PC-9 (cell line): ENCODE results near the gene CRYBB1.

ENCODE experiments used
- EZH2 ChIP-seq: fragments of 200-600 bp; sonication (generic); IDR thresholded peaks from 2 replicates; pipeline ENCODE4 v1.8.0; 2017; ENCODE audit warnings: antibody characterized with exemption, low read depth
- TF ChIP-seq, protein P1 (sequence below): fragments of 200-600 bp; sonication (generic); conservative IDR thresholded peaks from 2 replicates; pipeline ENCODE4 v1.6.1; 2017; ENCODE audit warnings: mixed run types, antibody characterized with exemption, mild to moderate bottlenecking, moderate library complexity

DNA sequence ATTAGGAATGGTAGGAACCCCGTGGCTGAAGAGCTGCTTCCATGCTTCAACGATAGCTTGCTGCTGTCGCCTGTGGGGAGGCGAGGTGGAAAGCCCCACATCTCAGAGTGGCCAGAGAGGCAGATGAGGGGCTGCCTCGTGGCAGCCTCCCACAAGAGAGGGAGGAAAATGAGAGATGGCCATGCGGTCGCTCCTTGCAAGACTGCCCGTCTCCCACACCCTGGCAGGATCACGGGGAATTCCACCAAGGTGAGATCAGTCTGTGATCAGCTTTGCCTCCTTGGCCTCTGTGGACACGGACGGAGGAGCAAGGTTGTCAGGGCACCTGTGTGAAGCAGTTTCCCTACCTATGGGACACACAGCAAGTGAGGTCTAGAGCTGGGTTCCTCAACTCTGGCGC, 7.0 kb upstream of the CRYBB1 start:
- TF ChIP-seq EZH2, result no peak
- TF ChIP-seq, protein P1, sequence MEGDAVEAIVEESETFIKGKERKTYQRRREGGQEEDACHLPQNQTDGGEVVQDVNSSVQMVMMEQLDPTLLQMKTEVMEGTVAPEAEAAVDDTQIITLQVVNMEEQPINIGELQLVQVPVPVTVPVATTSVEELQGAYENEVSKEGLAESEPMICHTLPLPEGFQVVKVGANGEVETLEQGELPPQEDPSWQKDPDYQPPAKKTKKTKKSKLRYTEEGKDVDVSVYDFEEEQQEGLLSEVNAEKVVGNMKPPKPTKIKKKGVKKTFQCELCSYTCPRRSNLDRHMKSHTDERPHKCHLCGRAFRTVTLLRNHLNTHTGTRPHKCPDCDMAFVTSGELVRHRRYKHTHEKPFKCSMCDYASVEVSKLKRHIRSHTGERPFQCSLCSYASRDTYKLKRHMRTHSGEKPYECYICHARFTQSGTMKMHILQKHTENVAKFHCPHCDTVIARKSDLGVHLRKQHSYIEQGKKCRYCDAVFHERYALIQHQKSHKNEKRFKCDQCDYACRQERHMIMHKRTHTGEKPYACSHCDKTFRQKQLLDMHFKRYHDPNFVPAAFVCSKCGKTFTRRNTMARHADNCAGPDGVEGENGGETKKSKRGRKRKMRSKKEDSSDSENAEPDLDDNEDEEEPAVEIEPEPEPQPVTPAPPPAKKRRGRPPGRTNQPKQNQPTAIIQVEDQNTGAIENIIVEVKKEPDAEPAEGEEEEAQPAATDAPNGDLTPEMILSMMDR, result no peak
